ENCODE measurements around the gene PLEKHM2.
"Not testable (repeated sequence)": the region's sequence is repeated elsewhere in the genome, so short reads cannot be mapped to it uniquely, and the experiment has no call there.

Gene PLEKHM2

GRCh38 chr1:15676688-15677661 is 7.1 kb upstream of the PLEKHM2 start:
- DNase-seq = no peak

GRCh38 chr1:15678578-15678977 is 5.5 kb upstream of the PLEKHM2 start:
- no peak for DNase-seq

GRCh38 chr1:15680131-15680530 is 4.0 kb upstream of the PLEKHM2 start:
- no peak for DNase-seq

GRCh38 chr1:15680561-15681348 is 3.4 kb upstream of the PLEKHM2 start:
- DNase-seq = no peak

- DNase-seq = no peak
Measured at GRCh38 chr1:15681349-15682292, 2.5 kb upstream of the PLEKHM2 start.

GRCh38 chr1:15682936-15683341 is 1.2 kb upstream of the PLEKHM2 start:
- DNase-seq = no peak

GRCh38 chr1:15683345-15684039 is 628 bp upstream of the PLEKHM2 start:
- no peak for DNase-seq

GRCh38 chr1:15684468-15685291 is 560 bp downstream of the PLEKHM2 start:
- DNase-seq = no peak

- DNase-seq = no peak
Measured at GRCh38 chr1:15685820-15686219, 1.7 kb downstream of the PLEKHM2 start.

GRCh38 chr1:15687446-15687845 is 3.3 kb downstream of the PLEKHM2 start:
- DNase-seq = no peak

GRCh38 chr1:15690317-15690716 is 6.2 kb downstream of the PLEKHM2 start:
- no peak for DNase-seq

- DNase-seq = no peak
Measured at GRCh38 chr1:15691434-15692032, 7.4 kb downstream of the PLEKHM2 start.

GRCh38 chr1:15692121-15692682 is 8.1 kb downstream of the PLEKHM2 start:
- no peak for DNase-seq

- DNase-seq = no peak
Measured at GRCh38 chr1:15693371-15693770, 9.3 kb downstream of the PLEKHM2 start.

- DNase-seq = no peak
Measured at GRCh38 chr1:15696956-15697521, 12.9 kb downstream of the PLEKHM2 start.

- DNase-seq = no peak
Measured at GRCh38 chr1:15698201-15698600, 14.1 kb downstream of the PLEKHM2 start.

GRCh38 chr1:15699321-15699720 is 15.2 kb downstream of the PLEKHM2 start:
- DNase-seq = not testable (repeated sequence)

GRCh38 chr1:15700508-15700907 is 16.4 kb downstream of the PLEKHM2 start:
- DNase-seq = no peak

- DNase-seq = no peak
Measured at GRCh38 chr1:15701784-15702183, 17.7 kb downstream of the PLEKHM2 start.
